HEK293T (cell line): ENCODE results near the gene MOCS3.

Experiments
- CTCF ChIA-PET: fragments of 350-600 bp; formaldehyde crosslinking; extraction: SDS; loops from one replicate; lab custom pipeline; 2021; ENCODE audit warnings: antibody characterized with exemption, inconsistent platforms; lab: Yijun Ruan, JAX
- POLR2A ChIA-PET: fragments of 350-600 bp; formaldehyde crosslinking; extraction: SDS; loops from one replicate; lab custom pipeline; 2020; ENCODE audit warnings: antibody characterized with exemption, inconsistent platforms; lab: Yijun Ruan, JAX
- DNase-seq: peaks from one replicate; pipeline ENCODE4 v3.0.0; 2012; ENCODE audit warnings: mixed read lengths; ENCODE audit errors: extremely low spot score
- ARNT ChIP-seq: fragments of 450-650 bp; IDR thresholded peaks from 2 replicates; pipeline ENCODE4 v1.6.1; 2017; ENCODE audit warnings: mild to moderate bottlenecking
- BHLHE40 ChIP-seq: fragments of 450-650 bp; IDR thresholded peaks from 2 replicates; pipeline ENCODE4 v1.6.1; 2016; ENCODE audit warnings: mild to moderate bottlenecking, moderate library complexity, borderline replicate concordance
- CTBP1 ChIP-seq: fragments of 450-650 bp; IDR thresholded peaks from 2 replicates; pipeline ENCODE4 v1.6.1; 2016; ENCODE audit warnings: borderline replicate concordance
- ELF4 ChIP-seq: fragments of 450-650 bp; IDR thresholded peaks from 2 replicates; pipeline ENCODE4 v1.6.1; 2017; ENCODE audit warnings: antibody characterized with exemption
- FOXA1 ChIP-seq: fragments of 450-650 bp; IDR thresholded peaks from 2 replicates; pipeline ENCODE4 v1.6.1; 2016; ENCODE audit warnings: mild to moderate bottlenecking
- FOXK2 ChIP-seq: fragments of 450-650 bp; IDR thresholded peaks from 2 replicates; pipeline ENCODE4 v1.6.1; 2016; ENCODE audit warnings: mild to moderate bottlenecking
- FOXM1 ChIP-seq: fragments of 450-650 bp; IDR thresholded peaks from 2 replicates; pipeline ENCODE4 v1.6.1; 2017; ENCODE audit warnings: mild to moderate bottlenecking, borderline replicate concordance
- HDGF ChIP-seq: fragments of 450-650 bp; IDR thresholded peaks from 2 replicates; pipeline ENCODE4 v1.6.1; 2017; ENCODE audit warnings: antibody characterized with exemption, borderline replicate concordance
- L3MBTL2 ChIP-seq: fragments of 450-650 bp; conservative IDR thresholded peaks from 2 replicates; pipeline ENCODE4 v1.6.1; 2016; ENCODE audit warnings: mild to moderate bottlenecking
- LEF1 ChIP-seq: fragments of 450-650 bp; IDR thresholded peaks from 2 replicates; pipeline ENCODE4 v1.6.1; 2017; ENCODE audit warnings: mild to moderate bottlenecking, borderline replicate concordance
- NFRKB ChIP-seq: fragments of 450-650 bp; IDR thresholded peaks from 2 replicates; pipeline ENCODE4 v1.6.1; 2016; ENCODE audit warnings: mild to moderate bottlenecking, moderate library complexity
- SP1 ChIP-seq: fragments of 450-650 bp; IDR thresholded peaks from 2 replicates; pipeline ENCODE4 v1.6.1; 2017
- SUZ12 ChIP-seq: fragments of 450-650 bp; IDR thresholded peaks from 2 replicates; pipeline ENCODE4 v1.6.1; 2016; ENCODE audit warnings: mild to moderate bottlenecking
- TARDBP ChIP-seq: fragments of 450-650 bp; IDR thresholded peaks from 2 replicates; pipeline ENCODE4 v1.6.1; 2016
- ZNF384 ChIP-seq: fragments of 450-650 bp; IDR thresholded peaks from 2 replicates; pipeline ENCODE4 v1.6.1; 2016
- TF ChIP-seq, protein P1 (sequence below): fragments of 450-650 bp; IDR thresholded peaks from 2 replicates; pipeline ENCODE4 v1.6.1; 2016

MOCS3 gene

DNA sequence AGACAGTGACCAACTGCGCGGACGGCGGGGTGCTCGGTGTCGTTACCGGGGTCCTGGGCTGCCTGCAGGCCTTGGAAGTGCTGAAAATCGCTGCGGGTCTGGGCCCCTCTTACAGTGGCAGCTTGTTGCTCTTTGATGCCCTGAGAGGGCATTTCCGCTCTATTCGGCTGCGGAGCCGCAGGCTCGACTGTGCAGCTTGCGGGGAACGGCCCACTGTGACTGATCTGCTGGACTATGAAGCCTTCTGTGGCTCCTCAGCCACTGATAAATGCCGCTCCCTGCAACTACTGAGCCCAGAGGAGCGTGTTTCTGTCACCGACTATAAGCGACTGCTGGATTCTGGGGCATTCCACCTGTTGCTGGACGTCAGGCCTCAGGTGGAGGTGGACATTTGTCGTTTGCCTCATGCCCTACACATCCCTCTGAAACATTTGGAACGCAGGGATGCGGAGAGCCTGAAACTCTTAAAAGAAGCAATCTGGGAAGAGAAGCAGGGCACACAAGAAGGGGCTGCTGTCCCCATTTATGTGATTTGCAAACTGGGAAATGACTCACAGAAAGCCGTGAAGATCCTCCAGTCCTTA, 1.0 kb downstream of the MOCS3 start:
- no peak for TF ChIP-seq SP1
- TF ChIP-seq FOXM1 = no peak
- TF ChIP-seq FOXK2 = no peak
- TF ChIP-seq LEF1 = no peak
- TF ChIP-seq NFRKB = no peak
- no peak for TF ChIP-seq L3MBTL2
- no peak for TF ChIP-seq ARNT
- no peak for TF ChIP-seq ELF4
- TF ChIP-seq BHLHE40 = no peak
- no peak for TF ChIP-seq ZNF384
- no peak for TF ChIP-seq CTBP1
- no peak for TF ChIP-seq TARDBP
- no peak for TF ChIP-seq FOXA1
- TF ChIP-seq HDGF = no peak
- TF ChIP-seq, protein P1, sequence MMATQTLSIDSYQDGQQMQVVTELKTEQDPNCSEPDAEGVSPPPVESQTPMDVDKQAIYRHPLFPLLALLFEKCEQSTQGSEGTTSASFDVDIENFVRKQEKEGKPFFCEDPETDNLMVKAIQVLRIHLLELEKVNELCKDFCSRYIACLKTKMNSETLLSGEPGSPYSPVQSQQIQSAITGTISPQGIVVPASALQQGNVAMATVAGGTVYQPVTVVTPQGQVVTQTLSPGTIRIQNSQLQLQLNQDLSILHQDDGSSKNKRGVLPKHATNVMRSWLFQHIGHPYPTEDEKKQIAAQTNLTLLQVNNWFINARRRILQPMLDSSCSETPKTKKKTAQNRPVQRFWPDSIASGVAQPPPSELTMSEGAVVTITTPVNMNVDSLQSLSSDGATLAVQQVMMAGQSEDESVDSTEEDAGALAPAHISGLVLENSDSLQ = no peak
- no peak for TF ChIP-seq SUZ12
- CTCF ChIA-PET = no interaction called here
- DNase-seq = no peak
- POLR2A ChIA-PET = no interaction called here

DNA sequence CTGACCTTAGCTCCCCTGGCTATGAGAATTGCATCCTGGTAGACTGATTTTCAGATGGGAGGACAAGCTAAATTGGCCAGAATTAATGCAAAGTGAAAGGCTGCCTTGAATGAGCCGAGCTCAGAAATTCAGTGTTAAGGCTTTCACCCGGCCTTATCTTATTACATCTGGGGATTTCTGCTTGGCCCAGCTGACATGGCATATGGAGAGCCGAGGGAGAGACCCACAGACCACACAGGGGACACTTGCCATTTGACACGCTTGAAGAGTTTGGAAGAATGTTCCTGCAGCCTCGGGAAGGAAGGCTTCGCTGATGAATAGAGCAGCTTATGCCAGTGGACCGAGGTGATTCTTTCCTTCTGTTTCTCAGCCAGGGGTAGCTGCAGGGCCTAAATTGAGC, 9.0 kb downstream of the MOCS3 start:
- TF ChIP-seq FOXM1 (no peak), LEF1 (no peak), FOXA1 (no peak), ARNT (no peak), NFRKB (no peak), ZNF384 (no peak), HDGF (no peak), FOXK2 (no peak), SP1 (no peak), CTBP1 (no peak)
- POLR2A ChIA-PET = interaction anchor here (1.1 kb wide), 1 partner anchor 9 kb away, joined by 7 read pairs; the partner anchor contains the start of genes DPM1 and MOCS3
- no peak for DNase-seq
- CTCF ChIA-PET = interaction anchor here (1.1 kb wide), 1 partner anchor 173 kb away, joined by 3 read pairs; the partner anchor contains the start of gene BCAS4

DNA sequence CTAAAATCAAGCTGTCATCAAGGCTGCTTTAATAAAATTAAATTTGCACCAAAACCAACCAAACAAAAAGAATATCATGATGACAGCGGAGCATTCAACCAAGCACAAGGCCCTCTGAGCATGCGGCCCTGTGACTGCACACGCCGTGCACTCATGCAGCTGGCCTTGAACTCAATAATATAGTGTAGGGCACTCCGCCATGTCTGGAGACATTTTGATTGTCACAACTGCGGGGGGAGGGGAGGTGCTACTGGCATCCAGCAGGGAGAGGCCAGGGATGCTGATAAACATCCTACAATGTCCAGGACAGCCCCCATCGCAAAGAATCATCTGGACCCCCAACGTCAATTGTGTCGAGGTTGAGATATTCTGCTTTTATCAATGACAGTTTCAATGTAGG, 9.7 kb downstream of the MOCS3 start:
- TF ChIP-seq NFRKB = no peak
- no peak for TF ChIP-seq HDGF
- no peak for TF ChIP-seq ZNF384
- TF ChIP-seq BHLHE40 = no peak
- TF ChIP-seq ELF4 = no peak
- TF ChIP-seq FOXA1 = no peak
- TF ChIP-seq L3MBTL2 = no peak
- POLR2A ChIA-PET = no interaction called here
- CTCF ChIA-PET = interaction anchor here (1.1 kb wide), 1 partner anchor 174 kb away, joined by 3 read pairs; the partner anchor contains the start of gene BCAS4
- no peak for DNase-seq

DNA sequence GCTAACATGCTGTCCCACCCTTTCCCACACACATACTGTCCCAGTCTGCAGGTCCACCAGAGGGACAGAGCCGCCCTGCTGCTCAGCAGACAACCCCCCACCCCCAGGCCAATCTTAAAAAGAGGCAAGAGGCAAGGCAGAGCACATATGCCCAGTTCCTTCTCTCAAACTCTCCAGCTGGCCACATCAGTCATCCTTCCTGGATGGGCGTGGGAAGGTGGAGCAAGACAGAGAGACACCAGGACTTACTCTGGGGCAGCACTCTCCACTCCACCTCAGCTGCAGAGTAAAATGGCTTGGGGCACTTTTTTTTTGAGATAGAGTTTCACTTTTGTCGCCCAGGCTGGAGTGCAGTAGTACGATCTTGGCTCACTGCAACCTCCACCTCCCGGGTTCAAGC, 10.8 kb downstream of the MOCS3 start:
- ChIA-PET POLR2A (interaction anchor here (1.6 kb wide), 1 partner anchor 11 kb away, joined by 3 read pairs; the partner anchor contains the start of genes DPM1 and MOCS3), CTCF (no interaction called here)
- no peak for DNase-seq
- TF ChIP-seq TARDBP (no peak), ZNF384 (no peak), BHLHE40 (no peak), FOXA1 (no peak), ARNT (no peak), LEF1 (no peak), SP1 (no peak), SUZ12 (no peak), FOXM1 (no peak), ELF4 (no peak), HDGF (no peak), L3MBTL2 (no peak), CTBP1 (no peak), FOXK2 (no peak), NFRKB (no peak)
- TF ChIP-seq, protein P1 = no peak

DNA sequence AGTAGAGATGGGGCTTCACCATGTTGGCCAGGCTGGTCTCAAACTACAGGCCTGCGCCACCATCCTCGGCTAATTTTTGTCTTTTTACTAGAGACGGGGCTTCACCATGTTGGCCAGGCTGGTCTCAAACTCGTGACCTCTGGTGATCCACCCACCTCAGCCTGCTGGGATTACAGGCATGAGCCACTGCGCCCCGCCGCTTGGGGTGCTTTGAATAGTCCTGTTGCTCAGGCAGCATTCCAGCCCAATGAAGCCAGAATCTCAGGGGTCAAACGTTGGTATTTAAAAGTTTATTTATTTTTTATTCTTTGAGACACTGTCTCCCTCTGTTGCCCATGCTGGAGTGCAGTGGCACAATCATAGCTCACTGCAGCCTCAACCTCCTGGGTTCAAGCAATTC, 11.3 kb downstream of the MOCS3 start:
- no peak for DNase-seq
- CTCF ChIA-PET = no interaction called here
- POLR2A ChIA-PET = interaction anchor here (1.6 kb wide), 1 partner anchor 12 kb away, joined by 3 read pairs; the partner anchor contains the start of genes DPM1 and MOCS3
- no peak for TF ChIP-seq ELF4
- TF ChIP-seq TARDBP = no peak
- no peak for TF ChIP-seq HDGF
- TF ChIP-seq LEF1 = no peak
- TF ChIP-seq BHLHE40 = no peak
- no peak for TF ChIP-seq SUZ12
- no peak for TF ChIP-seq NFRKB

DNA sequence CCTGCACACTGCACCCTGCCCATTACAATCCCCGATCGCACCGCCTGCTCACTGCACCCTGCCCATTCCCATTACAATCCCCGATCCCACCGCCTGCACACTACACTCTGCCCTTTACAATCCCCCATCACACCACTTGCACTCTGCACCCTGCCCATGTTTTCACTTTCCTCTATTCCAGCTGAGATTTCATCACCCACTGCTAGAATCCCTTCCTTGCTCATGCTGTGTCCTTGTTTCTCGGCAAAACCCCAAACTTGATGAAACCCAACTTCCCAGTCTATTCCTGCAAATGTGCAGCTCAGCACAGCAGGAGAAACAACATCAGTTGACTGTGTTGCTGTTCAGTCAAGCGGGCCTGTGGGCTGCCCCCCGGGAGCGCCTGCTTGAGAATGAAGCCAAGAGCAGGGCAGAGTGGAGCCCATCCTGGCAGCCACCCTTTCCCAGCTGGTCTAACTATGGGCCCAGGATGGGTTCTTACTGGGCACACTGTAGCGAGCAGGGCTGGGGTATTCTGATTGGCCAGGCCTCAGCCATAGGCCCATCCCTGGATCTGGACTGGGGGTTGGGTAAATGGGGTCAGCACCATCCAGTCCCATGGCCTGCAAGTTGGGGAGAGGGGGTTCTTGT, 17.2 kb downstream of the MOCS3 start:
- ChIA-PET POLR2A (no interaction called here), CTCF (no interaction called here)
- no peak for DNase-seq

More for the DNA sequence above, 17.2 kb downstream of the MOCS3 start:
- no peak for TF ChIP-seq FOXA1
- no peak for TF ChIP-seq CTBP1
- TF ChIP-seq BHLHE40 = no peak
- TF ChIP-seq LEF1 = no peak
- TF ChIP-seq SP1 = no peak
- TF ChIP-seq HDGF = no peak
- TF ChIP-seq FOXK2 = no peak
- no peak for TF ChIP-seq NFRKB
- TF ChIP-seq ZNF384 = no peak
- TF ChIP-seq, protein P1 = no peak
- TF ChIP-seq TARDBP = no peak
- no peak for TF ChIP-seq L3MBTL2
- no peak for TF ChIP-seq ELF4
- no peak for TF ChIP-seq SUZ12
